CD4-positive, alpha-beta T cell (primary cell): Measurements from ENCODE around the gene ZNF280C. TPM values are rescaled to one million over a fixed set of nuclear protein-coding genes. Genes with fewer than 3 reads are reported as not detected.

ENCODE experiments used
- ATAC-seq: fragments of 200-7000 bp; cut with Tn5 transposase; one replicate; pipeline ENCODE4 v1.10.0; 2022; ENCODE audit warnings: mild to moderate bottlenecking; ENCODE audit not compliant: poor library complexity
- CTCF ChIA-PET: fragments of 350-600 bp; sonication (Branson Sonifier 250); formaldehyde crosslinking; loops from one replicate; lab custom pipeline; 2021; ENCODE audit warnings: antibody characterized with exemption, inconsistent platforms; lab: Charles Lee
- POLR2A ChIA-PET: fragments of 350-600 bp; sonication (Branson Sonifier 250); formaldehyde crosslinking; loops from one replicate; lab custom pipeline; 2021; ENCODE audit warnings: antibody characterized with exemption, inconsistent platforms; lab: Charles Lee
- DNase-seq, 14 experiments: peaks; one replicate each; pipeline ENCODE4 v3.0.0-alpha.2; 2013 to 2020; ENCODE audit warnings: mixed read lengths in 2 of 14
- H3K27ac ChIP-seq, 2 donors: one replicate each; pipeline versions ENCODE4 v1.5.1 to v1.7.0; 2013; ENCODE audit warnings: low read length in 2 of 2, low read depth in 1 of 2, mild to moderate bottlenecking in 1 of 2
- H3K27me3 ChIP-seq, 2 experiments: 1 replicate in 1 of 2; 2 replicates in 1 of 2; pipeline versions ENCODE4 v1.6.1 to v1.7.0; 2013; ENCODE audit warnings: low read length in 2 of 2, control low read depth in 1 of 2, mild to moderate bottlenecking in 1 of 2, moderate library complexity in 1 of 2; ENCODE audit not compliant: insufficient read depth in 2 of 2, control insufficient read depth in 1 of 2
- H3K36me3 ChIP-seq: one replicate; pipeline ENCODE4 v1.6.1; 2013; ENCODE audit warnings: low read length, control low read depth; ENCODE audit not compliant: insufficient read depth
- H3K4me1 ChIP-seq: one replicate; pipeline ENCODE4 v1.6.1; 2013; ENCODE audit warnings: low read length, control low read depth; ENCODE audit not compliant: insufficient read depth
- H3K4me3 ChIP-seq: one replicate; pipeline ENCODE4 v1.5.1; 2013; ENCODE audit warnings: mild to moderate bottlenecking, low read length, moderate library complexity
- H3K9me3 ChIP-seq, 2 experiments: 1 replicate in 1 of 2; 2 replicates in 1 of 2; pipeline versions ENCODE4 v1.6.1 to v1.7.0; 2013; ENCODE audit warnings: low read length in 2 of 2, mild to moderate bottlenecking in 2 of 2, control low read depth in 1 of 2, moderate library complexity in 1 of 2; ENCODE audit not compliant: control insufficient read depth in 1 of 2, insufficient read depth in 1 of 2
- H3K27ac Mint-ChIP-seq: one replicate; pipeline ENCODE4 v1.8.0; 2020; ENCODE audit warnings: mixed read lengths
- H3K27me3 Mint-ChIP-seq: one replicate; pipeline ENCODE4 v1.8.0; 2021; ENCODE audit warnings: mixed read lengths
- H3K36me3 Mint-ChIP-seq: one replicate; pipeline ENCODE4 v1.8.0; 2021; ENCODE audit warnings: low read depth, mixed read lengths
- H3K4me1 Mint-ChIP-seq: one replicate; pipeline ENCODE4 v1.8.0; 2021; ENCODE audit warnings: low read depth, mixed read lengths
- H3K4me3 Mint-ChIP-seq: one replicate; pipeline ENCODE4 v1.8.0; 2020; ENCODE audit warnings: mild to moderate bottlenecking, mixed read lengths
- H3K9me3 Mint-ChIP-seq: one replicate; pipeline ENCODE4 v1.8.0; 2020; ENCODE audit warnings: mixed read lengths
- CTCF ChIP-seq: fragments of 200-600 bp; IDR thresholded peaks from one replicate; pipeline ENCODE4 v1.8.0; 2022; ENCODE audit warnings: antibody characterized with exemption, mild to moderate bottlenecking
- intact Hi-C, 2 experiments: fragments of 100-400 bp; cut with DNase I in 1 of 2; cut with micrococcal nuclease in 1 of 2; formaldehyde crosslinking; loops; one replicate each; pipeline versions ENCODE4 v1.15.1 to v1.9.0; 2023 to 2025; cut with DNase I, micrococcal nuclease
- polyA plus RNA-seq, 2 donors: library from polyadenylated mRNA; unstranded; fragments of 120-200 nt; gene quantifications; one replicate each; pipeline ENCODE4 v1.2.1, GENCODE V29; 2013
- total RNA-seq, 174 experiments: library from RNA in 2 of 174; stranded (reverse) in 2 of 174; gene quantifications; one replicate each; pipeline ENCODE4 v1.2.3 and lab custom pipeline; 2021 to 2026

ZNF280C gene
- total RNA-seq (1 to 10 TPM; 3.7 to 4.2 TPM), total RNA-seq (lab: John Stamatoyannopoulos, UW) (5.8 to 19.0 (median 11.1) reads per million in 172 experiments)
- 2.5 TPM for polyA plus RNA-seq (2013, experiment 1 of 2)
- 3.5 TPM for polyA plus RNA-seq (2013, experiment 2 of 2)

- no peaks in the 10 kb centered on the region for H3K36me3 ChIP-seq
- TF ChIP-seq CTCF: peak; percentile 31
- Mint-ChIP-seq H3K9me3 (no peaks in the 10 kb centered on the region), H3K4me1 (peaks cover 19% of the 10 kb centered on the region), H3K27ac (peak within 1 kb of the TSS; percentile 84), H3K27me3 (no peaks in the 10 kb centered on the region), H3K36me3 (peaks cover 6% of the 10 kb centered on the region), H3K4me3 (peak within 1 kb of the TSS; percentile 91)
- POLR2A ChIA-PET: interaction anchor here (0.6 to 1.2 kb wide), 3 partner anchors 18 to 594 kb away, joined by 3 read pairs; partner anchors contain the start of gene SLC25A14
- ATAC-seq (peak; percentile 96), DNase-seq (peak; percentile 78 to 95 (median 87))
- H3K27me3 ChIP-seq: no peaks in the 10 kb centered on the region
- peaks cover 0 to 3% of the 10 kb centered on the region in 2 experiments for H3K9me3 ChIP-seq
- H3K4me3 ChIP-seq: peak within 1 kb of the TSS; percentile 77
- CTCF ChIA-PET: no interaction called here
- intact Hi-C loops: loop anchor here (2.0 to 5.0 kb wide), 3 partner anchors 70 to 136 kb away; partner anchors contain the start of genes RAB33A (in 1 of the 2) and SLC25A14 (in 1 of the 2)
- peaks cover 4% of the 10 kb centered on the region for H3K4me1 ChIP-seq
- H3K27ac ChIP-seq: peak within 1 kb of the TSS; percentile 29 to 69
Observed at GRCh38 chrX:130268449-130269170, at the start of gene ZNF280C. Gene ZNF280C, minus strand, starts transcription at chrX:130268899. Its CDS starts 8,450 bp downstream, at chrX:130260449.

- ATAC-seq (no peak), DNase-seq (no peak)
- Histone ChIP-seq H3K27ac (no peak overlapping the region), H3K36me3 (no peaks in the 10 kb centered on the region), H3K27me3 (peaks cover 0 to 5% of the 10 kb centered on the region in 2 experiments), H3K4me3 (no peak overlapping the region), H3K9me3 (no peaks in the 10 kb centered on the region), H3K4me1 (no peaks in the 10 kb centered on the region)
- Mint-ChIP-seq H3K27ac (no peak overlapping the region), H3K4me3 (no peak overlapping the region), H3K36me3 (no peaks in the 10 kb centered on the region), H3K9me3 (peaks cover 2% of the 10 kb centered on the region), H3K4me1 (no peaks in the 10 kb centered on the region), H3K27me3 (no peaks in the 10 kb centered on the region)
- TF ChIP-seq CTCF: no peak
- intact Hi-C loops: no loop called here
- CTCF ChIA-PET: no interaction called here
- POLR2A ChIA-PET: no interaction called here
Observed at GRCh38 chrX:130304587-130305368, 36.1 kb upstream of the ZNF280C start.

GRCh38 chrX:130301977-130302376 is 33.3 kb upstream of the ZNF280C start:
- H3K4me3 Mint-ChIP-seq: no peak overlapping the region
- intact Hi-C loops: no loop called here

More at GRCh38 chrX:130301977-130302376, 33.3 kb upstream of the ZNF280C start:
- Histone ChIP-seq H3K36me3 (no peaks in the 10 kb centered on the region), H3K9me3 (no peaks in the 10 kb centered on the region), H3K27ac (no peak overlapping the region), H3K4me3 (no peak overlapping the region), H3K27me3 (no peaks in the 10 kb centered on the region), H3K4me1 (no peaks in the 10 kb centered on the region)
- no peak overlapping the region for H3K27ac Mint-ChIP-seq
- TF ChIP-seq CTCF: no peak
- H3K9me3 Mint-ChIP-seq: peaks cover 2% of the 10 kb centered on the region
- ChIA-PET CTCF (no interaction called here), POLR2A (no interaction called here)
- H3K36me3 Mint-ChIP-seq: no peaks in the 10 kb centered on the region
- DNase-seq (no peak), ATAC-seq (no peak)
- H3K27me3 Mint-ChIP-seq: no peaks in the 10 kb centered on the region
- no peaks in the 10 kb centered on the region for H3K4me1 Mint-ChIP-seq
